Measurements from ENCODE around the gene TNFRSF8. TPM values are rescaled to one million over a fixed set of nuclear protein-coding genes. Genes with fewer than 3 reads are reported as not detected.

The TNFRSF8 gene
- total and polyA plus RNA-seq, 2 of the 4 experiments (the other 2 are of a cell fraction) = under 0.01 to 0.31 TPM

DNA sequence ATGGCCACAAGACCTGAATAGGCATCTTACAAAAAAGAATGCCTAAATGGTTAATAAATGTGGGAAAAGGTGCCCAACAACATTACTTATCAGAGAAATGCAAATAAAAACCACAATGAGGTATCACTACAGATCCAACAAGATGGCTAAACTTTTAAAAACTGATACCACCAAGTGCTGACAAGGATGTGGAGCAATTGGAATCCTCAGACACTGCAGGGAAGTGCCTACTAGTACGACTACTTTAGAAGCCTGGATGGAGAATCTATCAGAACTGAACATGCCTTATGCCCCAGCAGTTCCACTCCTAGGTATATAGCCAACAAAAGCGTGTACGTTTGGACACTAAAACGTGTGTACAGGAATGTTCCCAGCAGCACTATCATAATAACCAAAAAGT lies 19.9 kb downstream of the TNFRSF8 start:
- 100% methylated on average over 2 of the region's 4 CpGs; no CpG with 5 or more reads in 1 of the 2 experiments for WGBS, 2 experiments (ENCODE audit: extremely low coverage in 2 of 2, insufficient read length in 1 of 2)
- POLR2A ChIA-PET (ENCODE audit: unreplicated experiment) = no interaction called here
- dilution Hi-C loops (cut with HindIII; ENCODE audit: low sequenced_read_pairs, unreplicated experiment) = no loop called here

More for the DNA sequence above, 19.9 kb downstream of the TNFRSF8 start:
- Histone ChIP-seq H2AK9ac (replicated peaks; ENCODE audit: low read depth, low read length, poor library complexity) (no peak overlapping the region), H3K18ac (ENCODE audit: low read depth, low read length) (no peak overlapping the region), H3K36me3 (ENCODE audit: control insufficient read depth, insufficient read depth, low read length) (no peaks in the 10 kb centered on the region), H3K27ac (ENCODE audit: insufficient read depth, low read length) (no peak overlapping the region), H4K8ac (ENCODE audit: low read depth in 2 of 2, low read length in 2 of 2) (no peak overlapping the region), H4K5ac (ENCODE audit: low read depth, low read length) (no peak overlapping the region), H3K14ac (replicated peaks; ENCODE audit: low read depth, low read length) (no peak overlapping the region), H2AK5ac (ENCODE audit: low read depth, low read length) (no peak overlapping the region), H3K9me3 (ENCODE audit: control insufficient read depth, insufficient read depth, low read length) (peaks cover 5% of the 10 kb centered on the region; the same call in 1 of the 2 replicates), H2BK5ac (ENCODE audit: low read depth, low read length, poor library complexity, severe bottlenecking) (no peak overlapping the region), H4K91ac (ENCODE audit: insufficient read depth, low read depth, low read length) (no peak overlapping the region), H2AFZ (replicated peaks; ENCODE audit: low read length, poor library complexity) (no peak overlapping the region), H3K4me2 (ENCODE audit: low read depth, low read length) (no peak overlapping the region), H3K56ac (ENCODE audit: extremely low read depth, insufficient read depth, low read length) (no peak overlapping the region), H3K27me3 (ENCODE audit: control insufficient read depth, insufficient read depth, low read length) (peaks cover 4% of the 10 kb centered on the region; the same call in 1 of the 2 replicates), H3K9me1 (ENCODE audit: insufficient read depth, low read length) (no peaks in the 10 kb centered on the region), H4K20me1 (ENCODE audit: insufficient read depth, low read length) (no peaks in the 10 kb centered on the region), H2BK120ac (ENCODE audit: low read depth, low read length) (no peak overlapping the region), H3K4ac (ENCODE audit: low read depth, low read length) (no peak overlapping the region), H3K4me1 (ENCODE audit: control insufficient read depth, insufficient read depth, low read length) (peaks cover 4% of the 10 kb centered on the region), H3K9ac (ENCODE audit: low read depth, low read length) (no peak overlapping the region), H3K79me1 (ENCODE audit: low read depth in 1 of 2, low read length in 2 of 2) (no peaks in the 10 kb centered on the region), H2BK20ac (ENCODE audit: low read depth, low read length) (no peak overlapping the region), H3K4me3 (ENCODE audit: insufficient read depth, low read depth, low read length) (no peak overlapping the region), H2BK15ac (ENCODE audit: low read depth, low read length) (no peak overlapping the region), H3K23ac (ENCODE audit: low read depth, low read length) (no peak overlapping the region)
- intact Hi-C loops (cut with micrococcal nuclease) = no loop called here
- TF ChIP-seq CEBPB (IDR thresholded peaks at IDR 0.05; ENCODE audit: low read depth, low read length) = no peak
- no peak for TF ChIP-seq SMC3 (IDR thresholded peaks at IDR 0.05; ENCODE audit: low read depth, low read length)
- TF ChIP-seq, protein P1, sequence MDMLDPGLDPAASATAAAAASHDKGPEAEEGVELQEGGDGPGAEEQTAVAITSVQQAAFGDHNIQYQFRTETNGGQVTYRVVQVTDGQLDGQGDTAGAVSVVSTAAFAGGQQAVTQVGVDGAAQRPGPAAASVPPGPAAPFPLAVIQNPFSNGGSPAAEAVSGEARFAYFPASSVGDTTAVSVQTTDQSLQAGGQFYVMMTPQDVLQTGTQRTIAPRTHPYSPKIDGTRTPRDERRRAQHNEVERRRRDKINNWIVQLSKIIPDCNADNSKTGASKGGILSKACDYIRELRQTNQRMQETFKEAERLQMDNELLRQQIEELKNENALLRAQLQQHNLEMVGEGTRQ (IDR thresholded peaks at IDR 0.05; ENCODE audit: low read depth, low read length) = no peak
- no peak for TF ChIP-seq MAFK (IDR thresholded peaks at IDR 0.05; ENCODE audit: low read depth, low read length)
- no peak for TF ChIP-seq NFE2L2 (IDR thresholded peaks at IDR 0.05; ENCODE audit: low read depth, low read length)
- TF ChIP-seq BHLHE40 (IDR thresholded peaks at IDR 0.05; ENCODE audit: low read depth, low read length) = no peak
- in situ Hi-C loops (cut with MboI; ENCODE audit: low sequenced_read_pairs) = no loop called here
- no TSS peak for BruUV-seq (replicated peaks)
- no peak for ATAC-seq (ENCODE audit: low read depth)
- CTCF ChIA-PET = no interaction called here
- no peak for DNase-seq

All from IMR-90 (cell line).